ENCODE measurements around the gene ST6GAL2.

ST6GAL2 gene

DNA sequence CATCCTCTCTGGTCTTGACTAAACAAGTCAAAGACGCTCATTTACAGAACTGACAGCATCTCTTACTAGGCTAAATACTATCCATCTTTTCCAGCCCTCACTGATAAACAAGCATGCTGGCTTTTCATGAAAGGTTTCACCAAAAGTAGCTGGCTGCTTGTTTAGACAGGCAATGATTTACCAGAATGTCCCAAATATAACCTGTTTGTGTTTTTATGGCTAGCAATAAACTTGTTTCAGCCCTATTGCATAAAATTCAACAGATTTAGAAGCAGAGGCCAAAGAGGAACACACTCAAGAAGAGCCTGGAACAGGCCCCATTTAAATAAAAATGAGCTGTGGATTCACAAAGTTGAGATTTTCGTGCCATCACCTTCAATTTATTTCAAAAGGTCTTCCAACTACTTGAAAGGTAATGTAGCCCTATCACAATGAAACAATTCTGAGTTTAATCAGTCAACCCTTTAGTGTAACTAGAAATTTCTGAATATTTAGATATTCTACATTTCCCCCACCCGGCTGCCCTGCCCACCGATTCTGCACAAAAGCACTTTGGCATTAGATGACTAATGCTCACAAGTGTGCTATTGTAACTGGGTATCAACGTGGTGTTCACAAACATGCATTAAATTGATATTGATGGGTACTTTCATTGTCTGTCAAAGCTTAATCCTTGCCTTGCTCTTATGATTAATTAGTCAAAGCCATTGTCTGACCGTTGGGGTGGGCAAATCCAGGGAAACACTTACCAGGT, 54.0 kb downstream of the ST6GAL2 start:
- H3K9me3 ChIP-seq (ENCODE audit: control insufficient read depth, insufficient read depth, low read depth, low read length): no peaks in the 10 kb centered on the region
- no peak overlapping the region for H3K4me3 ChIP-seq (ENCODE audit: low read depth, low read length)
- H3K27ac ChIP-seq (ENCODE audit: extremely low read depth, low read depth, low read length): no peak overlapping the region
- H3K4me1 ChIP-seq (ENCODE audit: control insufficient read depth, insufficient read depth, low read length): no peaks in the 10 kb centered on the region
- H3K36me3 ChIP-seq (ENCODE audit: control insufficient read depth in 2 of 2, insufficient read depth in 1 of 2, low read length in 2 of 2): no peaks in the 10 kb centered on the region
- ChIA-PET POLR2A (no interaction called here), CTCF (no interaction called here)
- no peak for TF ChIP-seq ZFP3 (tag by site-specific recombination; IDR thresholded peaks at IDR 0.05; ENCODE audit: low read depth)
- TF ChIP-seq OSR2 (tag by site-specific recombination; IDR thresholded peaks at IDR 0.05): no peak
- no peak for TF ChIP-seq KLF9 (tag by site-specific recombination; IDR thresholded peaks at IDR 0.05; ENCODE audit: low read depth)
- TF ChIP-seq, protein P1, sequence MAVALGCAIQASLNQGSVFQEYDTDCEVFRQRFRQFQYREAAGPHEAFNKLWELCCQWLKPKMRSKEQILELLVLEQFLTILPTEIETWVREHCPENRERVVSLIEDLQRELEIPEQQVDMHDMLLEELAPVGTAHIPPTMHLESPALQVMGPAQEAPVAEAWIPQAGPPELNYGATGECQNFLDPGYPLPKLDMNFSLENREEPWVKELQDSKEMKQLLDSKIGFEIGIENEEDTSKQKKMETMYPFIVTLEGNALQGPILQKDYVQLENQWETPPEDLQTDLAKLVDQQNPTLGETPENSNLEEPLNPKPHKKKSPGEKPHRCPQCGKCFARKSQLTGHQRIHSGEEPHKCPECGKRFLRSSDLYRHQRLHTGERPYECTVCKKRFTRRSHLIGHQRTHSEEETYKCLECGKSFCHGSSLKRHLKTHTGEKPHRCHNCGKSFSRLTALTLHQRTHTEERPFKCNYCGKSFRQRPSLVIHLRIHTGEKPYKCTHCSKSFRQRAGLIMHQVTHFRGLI (tag by site-specific recombination; IDR thresholded peaks at IDR 0.05): no peak
- no peak for TF ChIP-seq GLI2 (tag by site-specific recombination; IDR thresholded peaks at IDR 0.05; ENCODE audit: borderline replicate concordance, low read depth)
- no peak for TF ChIP-seq ZNF670 (tag by site-specific recombination; IDR thresholded peaks at IDR 0.05; ENCODE audit: low read depth)

- Histone ChIP-seq H3K36me3 (ENCODE audit: control insufficient read depth in 2 of 2, insufficient read depth in 1 of 2, low read length in 2 of 2) (no peaks in the 10 kb centered on the region), H3K9me3 (ENCODE audit: control insufficient read depth, insufficient read depth, low read depth, low read length) (no peaks in the 10 kb centered on the region), H3K4me1 (ENCODE audit: control insufficient read depth, insufficient read depth, low read length) (no peaks in the 10 kb centered on the region), H3K4me3 (ENCODE audit: low read depth, low read length) (no peak overlapping the region), H3K27ac (ENCODE audit: extremely low read depth, low read depth, low read length) (no peak overlapping the region)
- TF ChIP-seq ZNF501 (tag by site-specific recombination; IDR thresholded peaks at IDR 0.05): no peak
- TF ChIP-seq ZNF596 (tag by site-specific recombination; IDR thresholded peaks at IDR 0.05): no peak
- no peak for TF ChIP-seq ZNF777 (tag by site-specific recombination; IDR thresholded peaks at IDR 0.05; ENCODE audit: borderline replicate concordance)
- TF ChIP-seq, protein P2, sequence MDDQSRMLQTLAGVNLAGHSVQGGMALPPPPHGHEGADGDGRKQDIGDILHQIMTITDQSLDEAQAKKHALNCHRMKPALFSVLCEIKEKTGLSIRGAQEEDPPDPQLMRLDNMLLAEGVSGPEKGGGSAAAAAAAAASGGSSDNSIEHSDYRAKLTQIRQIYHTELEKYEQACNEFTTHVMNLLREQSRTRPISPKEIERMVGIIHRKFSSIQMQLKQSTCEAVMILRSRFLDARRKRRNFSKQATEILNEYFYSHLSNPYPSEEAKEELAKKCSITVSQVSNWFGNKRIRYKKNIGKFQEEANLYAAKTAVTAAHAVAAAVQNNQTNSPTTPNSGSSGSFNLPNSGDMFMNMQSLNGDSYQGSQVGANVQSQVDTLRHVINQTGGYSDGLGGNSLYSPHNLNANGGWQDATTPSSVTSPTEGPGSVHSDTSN (CRISPR knock-in tag; IDR thresholded peaks at IDR 0.05): no peak
- TF ChIP-seq BCL11B (tag by site-specific recombination; IDR thresholded peaks at IDR 0.05; ENCODE audit: low read depth): no peak
- TF ChIP-seq ZNF157 (tag by site-specific recombination; IDR thresholded peaks at IDR 0.05): no peak
- no peak for TF ChIP-seq EGR2 (tag by site-specific recombination; IDR thresholded peaks at IDR 0.05; ENCODE audit: low read depth)
- TF ChIP-seq KLF17 (tag by site-specific recombination; IDR thresholded peaks at IDR 0.05): no peak
- no peak for TF ChIP-seq GFI1B (tag by site-specific recombination; IDR thresholded peaks at IDR 0.05)
- TF ChIP-seq ZNF433 (tag by site-specific recombination; IDR thresholded peaks at IDR 0.05; ENCODE audit: low read depth): no peak
- TF ChIP-seq ZNF488 (tag by site-specific recombination; IDR thresholded peaks at IDR 0.05): no peak
- ChIA-PET CTCF (no interaction called here), POLR2A (no interaction called here)
Observed at GRCh38 chr2:106831241-106831640, 54.7 kb downstream of the ST6GAL2 start.

DNA sequence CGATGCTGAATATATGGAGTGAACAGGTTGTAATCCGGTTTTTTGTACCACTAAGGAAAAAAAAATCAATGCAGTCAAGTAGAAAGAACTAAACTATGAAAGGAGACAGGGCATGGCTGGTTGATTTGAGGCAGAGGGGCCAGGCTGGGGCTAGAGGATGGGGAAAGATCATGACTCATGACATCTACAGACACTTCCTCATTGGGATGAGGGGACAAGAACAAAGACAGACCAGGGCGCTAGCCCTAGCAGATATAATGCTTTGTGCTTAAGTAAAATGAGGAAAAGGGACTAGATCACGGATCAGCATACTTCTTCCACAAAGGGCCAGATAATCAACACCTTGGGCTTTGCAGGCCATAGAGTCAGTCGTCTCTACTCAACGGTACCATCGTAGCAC, 55.8 kb downstream of the ST6GAL2 start:
- ChIA-PET POLR2A (no interaction called here), CTCF (no interaction called here)
- Histone ChIP-seq H3K27ac (ENCODE audit: extremely low read depth, low read depth, low read length) (no peak overlapping the region), H3K9me3 (ENCODE audit: control insufficient read depth, insufficient read depth, low read depth, low read length) (no peaks in the 10 kb centered on the region), H3K4me3 (ENCODE audit: low read depth, low read length) (no peak overlapping the region), H3K36me3 (ENCODE audit: control insufficient read depth in 2 of 2, insufficient read depth in 1 of 2, low read length in 2 of 2) (no peaks in the 10 kb centered on the region), H3K4me1 (ENCODE audit: control insufficient read depth, insufficient read depth, low read length) (no peaks in the 10 kb centered on the region)
- TF ChIP-seq, protein P3, sequence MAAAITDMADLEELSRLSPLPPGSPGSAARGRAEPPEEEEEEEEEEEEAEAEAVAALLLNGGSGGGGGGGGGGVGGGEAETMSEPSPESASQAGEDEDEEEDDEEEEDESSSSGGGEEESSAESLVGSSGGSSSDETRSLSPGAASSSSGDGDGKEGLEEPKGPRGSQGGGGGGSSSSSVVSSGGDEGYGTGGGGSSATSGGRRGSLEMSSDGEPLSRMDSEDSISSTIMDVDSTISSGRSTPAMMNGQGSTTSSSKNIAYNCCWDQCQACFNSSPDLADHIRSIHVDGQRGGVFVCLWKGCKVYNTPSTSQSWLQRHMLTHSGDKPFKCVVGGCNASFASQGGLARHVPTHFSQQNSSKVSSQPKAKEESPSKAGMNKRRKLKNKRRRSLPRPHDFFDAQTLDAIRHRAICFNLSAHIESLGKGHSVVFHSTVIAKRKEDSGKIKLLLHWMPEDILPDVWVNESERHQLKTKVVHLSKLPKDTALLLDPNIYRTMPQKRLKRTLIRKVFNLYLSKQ (tag by site-specific recombination; IDR thresholded peaks at IDR 0.05; ENCODE audit: borderline replicate concordance): no peak
- TF ChIP-seq ZNF843 (tag by site-specific recombination; IDR thresholded peaks at IDR 0.05): no peak
- no peak for TF ChIP-seq ZNF658 (tag by site-specific recombination; IDR thresholded peaks at IDR 0.05)
- TF ChIP-seq OVOL3 (tag by site-specific recombination; IDR thresholded peaks at IDR 0.05): no peak
- no peak for TF ChIP-seq HOXA7 (CRISPR knock-in tag; IDR thresholded peaks at IDR 0.05; ENCODE audit: borderline replicate concordance)
- TF ChIP-seq ZNF311 (tag by site-specific recombination; IDR thresholded peaks at IDR 0.05; ENCODE audit: borderline replicate concordance): no peak
- TF ChIP-seq HOXD13 (CRISPR knock-in tag; IDR thresholded peaks at IDR 0.05; ENCODE audit: borderline replicate concordance): no peak
- no peak for TF ChIP-seq ZNF112 (tag by site-specific recombination; IDR thresholded peaks at IDR 0.05)
- no peak for TF ChIP-seq ZNF140 (tag by site-specific recombination; IDR thresholded peaks at IDR 0.05)
- no peak for TF ChIP-seq ZNF335 (tag by site-specific recombination; conservative IDR thresholded peaks at IDR 0.05)
